GM18951 (cell line): ENCODE results near the gene ZSCAN5A.
A peak's percentile ranks its signal among the peaks of the same experiment; 100 is the strongest.
"Not testable (repeated sequence)": the region's sequence is repeated elsewhere in the genome, so short reads cannot be mapped to it uniquely, and the experiment has no call there.

Source experiments
- POLR2A ChIP-seq: IDR thresholded peaks from 4 replicates; pipeline ENCODE4 v1.6.1; 2011; ENCODE audit warnings: mild to moderate bottlenecking; ENCODE audit not compliant: insufficient read length, insufficient read depth; ENCODE audit errors: extremely low read depth
- in situ Hi-C: fragments of 300-500 bp; cut with MboI; formaldehyde crosslinking; loops from one replicate; pipeline ENCODE4 v1.12.0; 2022; ENCODE audit warnings: low sequenced_read_pairs, mixed read lengths, inconsistent platforms; ENCODE audit not compliant: unreplicated experiment

Gene ZSCAN5A

GRCh38 chr19:56314381-56315076 lies at the start of gene ZSCAN5A:
Gene ZSCAN5A, minus strand, starts transcription at chr19:56314839. Its CDS starts 89,793 bp downstream, at chr19:56225046.
- in situ Hi-C loops: loop anchor here (25.0 kb wide), 1 partner anchor 227 kb away; no protein-coding TSS in a partner anchor
- peak; percentile 65 for TF ChIP-seq POLR2A

- no peak for TF ChIP-seq POLR2A
- in situ Hi-C loops: no loop called here
Observed at GRCh38 chr19:56360841-56361240, 46.2 kb upstream of the ZSCAN5A start.

DNA sequence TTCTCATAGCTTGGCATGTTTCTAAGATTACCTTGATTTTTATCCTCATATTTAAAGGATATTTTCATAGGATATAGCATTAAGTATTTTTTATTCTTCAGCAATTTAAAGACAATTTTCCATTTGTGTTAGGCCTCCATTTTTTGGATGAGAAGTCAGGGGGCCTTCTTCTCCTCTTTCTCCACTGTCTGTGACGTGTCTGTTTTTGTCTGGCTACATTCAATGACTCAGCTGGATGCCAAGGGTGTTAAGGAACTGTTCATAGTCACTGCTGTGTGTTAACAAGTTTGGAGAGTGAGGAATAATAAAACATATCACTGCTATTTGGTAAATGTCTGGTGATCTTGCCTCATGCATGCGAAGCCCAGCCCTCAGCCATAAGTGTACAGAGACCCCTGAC lies 42.3 kb upstream of the ZSCAN5A start:
- no peak for TF ChIP-seq POLR2A
- in situ Hi-C loops: no loop called here

- in situ Hi-C loops: no loop called here
- no peak for TF ChIP-seq POLR2A
Observed at GRCh38 chr19:56355517-56355916, 40.9 kb upstream of the ZSCAN5A start.

- no peak for TF ChIP-seq POLR2A
- in situ Hi-C loops: no loop called here
Observed at GRCh38 chr19:56351208-56351607, 36.6 kb upstream of the ZSCAN5A start.

DNA sequence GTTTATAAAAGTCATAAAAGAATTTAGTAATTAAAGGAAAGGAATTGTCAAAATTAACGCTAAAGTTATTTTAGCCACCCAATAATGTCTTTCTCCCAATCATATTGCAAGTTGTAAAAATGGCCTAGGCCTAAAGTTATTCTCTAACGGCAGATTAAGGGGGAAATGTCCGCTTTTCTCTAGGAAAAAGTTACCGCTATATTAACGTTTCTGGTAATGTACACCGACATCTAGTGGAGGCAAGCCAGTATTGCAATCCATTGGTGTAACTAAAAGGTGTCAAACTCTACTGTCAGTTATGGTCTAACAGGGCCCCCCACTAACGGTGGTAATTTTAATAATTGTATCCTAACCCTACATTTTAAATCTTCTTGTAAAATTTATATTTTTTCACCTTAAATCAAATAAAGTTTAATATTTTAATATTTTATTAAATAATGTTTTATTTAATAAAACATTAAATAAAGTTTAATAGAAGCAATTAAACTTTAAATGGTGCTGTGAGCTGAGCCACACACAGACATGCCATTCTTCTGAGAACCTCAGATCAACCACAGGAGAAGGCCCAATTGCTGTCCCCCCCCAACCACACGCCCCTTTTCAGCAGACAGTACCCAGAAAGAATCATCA lies 35.9 kb upstream of the ZSCAN5A start:
- in situ Hi-C loops: no loop called here
- no peak for TF ChIP-seq POLR2A

- TF ChIP-seq POLR2A: no peak
- in situ Hi-C loops: no loop called here
Observed at GRCh38 chr19:56348289-56348877, 33.7 kb upstream of the ZSCAN5A start.

GRCh38 chr19:56347163-56347778 lies 32.6 kb upstream of the ZSCAN5A start:
- no peak for TF ChIP-seq POLR2A
- in situ Hi-C loops: no loop called here

- TF ChIP-seq POLR2A: no peak
- in situ Hi-C loops: no loop called here
Observed at GRCh38 chr19:56341948-56342347, 27.3 kb upstream of the ZSCAN5A start.

GRCh38 chr19:56339031-56339430 lies 24.4 kb upstream of the ZSCAN5A start:
- in situ Hi-C loops: not testable (repeated sequence)

GRCh38 chr19:56337077-56337476 lies 22.4 kb upstream of the ZSCAN5A start:
- in situ Hi-C loops: not testable (repeated sequence)

GRCh38 chr19:56335371-56335770 lies 20.7 kb upstream of the ZSCAN5A start:
- in situ Hi-C loops: not testable (repeated sequence)

DNA sequence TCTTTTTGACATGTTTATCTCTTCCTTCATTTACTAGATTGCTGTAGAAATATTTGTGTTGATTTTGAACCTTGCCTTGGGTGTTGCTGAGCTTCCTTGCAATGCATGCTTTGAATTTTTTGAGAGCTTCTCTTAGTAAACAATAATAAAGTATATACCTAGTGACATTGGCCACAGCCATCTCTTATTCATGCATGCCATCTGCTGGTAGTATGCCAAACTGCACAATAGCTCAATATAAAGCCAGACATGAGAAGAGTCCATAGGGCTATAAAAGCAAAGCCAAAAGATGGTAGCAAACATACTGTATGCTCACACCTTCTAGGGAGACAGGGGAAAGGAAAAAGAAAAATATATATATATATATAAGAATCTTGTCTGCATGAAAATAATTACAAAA lies 18.9 kb upstream of the ZSCAN5A start:
- TF ChIP-seq POLR2A: no peak
- in situ Hi-C loops: no loop called here

DNA sequence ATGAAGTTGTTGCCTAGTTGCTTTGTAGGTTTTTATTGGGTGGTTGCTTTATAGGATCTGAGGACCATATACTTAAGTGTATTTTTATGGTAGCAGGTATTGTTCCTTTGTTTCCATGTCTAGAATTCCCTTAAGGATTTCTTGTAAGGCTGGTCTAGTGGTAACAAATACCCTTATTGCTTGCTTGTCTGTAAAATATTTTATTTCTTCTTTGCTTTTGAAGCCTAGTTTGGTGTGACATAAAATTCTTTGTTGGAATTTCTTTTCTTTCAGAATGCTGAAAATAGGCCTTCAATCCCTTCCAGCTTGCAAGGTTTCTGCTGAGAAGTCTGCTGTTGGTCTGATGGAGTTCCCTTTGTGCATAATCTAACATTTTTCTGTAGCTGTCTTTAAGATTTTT lies 18.1 kb upstream of the ZSCAN5A start:
- in situ Hi-C loops: no loop called here

More for the DNA sequence above, 18.1 kb upstream of the ZSCAN5A start:
- no peak for TF ChIP-seq POLR2A
